HFFc6 (cell line): ENCODE measurements around the gene CENPA. TPM values are rescaled to one million over a fixed set of nuclear protein-coding genes. Genes with fewer than 3 reads are reported as not detected.
"Not testable (repeated sequence)": the region's sequence is repeated elsewhere in the genome, so short reads cannot be mapped to it uniquely, and the experiment has no call there.

Experiments used
- DNase-seq: peaks from one replicate; pipeline ENCODE4 v3.0.0-alpha.2; 2018
- H3K27ac Mint-ChIP-seq: 2 replicates; pipeline ENCODE4 v1.8.0; 2020; ENCODE audit warnings: mild to moderate bottlenecking, mixed read lengths
- H3K27me3 Mint-ChIP-seq: 2 replicates; pipeline ENCODE4 v1.8.0; 2021; ENCODE audit warnings: mild to moderate bottlenecking, moderate library complexity, mixed read lengths; ENCODE audit not compliant: insufficient read depth
- H3K36me3 Mint-ChIP-seq: 2 replicates; pipeline ENCODE4 v1.8.0; 2021; ENCODE audit warnings: low read depth, mixed read lengths
- H3K4me1 Mint-ChIP-seq: 2 replicates; pipeline ENCODE4 v1.8.0; 2020; ENCODE audit warnings: low read depth, mixed read lengths
- H3K4me3 Mint-ChIP-seq: 2 replicates; pipeline ENCODE4 v1.8.0; 2020; ENCODE audit warnings: mild to moderate bottlenecking, moderate library complexity, mixed read lengths
- H3K9me3 Mint-ChIP-seq: 2 replicates; pipeline ENCODE4 v1.8.0; 2020; ENCODE audit warnings: mild to moderate bottlenecking, mixed read lengths
- CTCF ChIP-seq: fragments of 200-600 bp; sonication (generic); IDR thresholded peaks from 2 replicates; pipeline ENCODE4 v1.5.0; 2021; ENCODE audit warnings: antibody characterized with exemption, mild to moderate bottlenecking
- total RNA-seq, 6 experiments: library from RNA; stranded (reverse); fragmentation: NEBNext Ultra II Directional; extraction: Animal tissue kit (Norgen Biotek cat#: 25700); gene quantifications; 2 replicates in 1 of 6; 3 replicates in 5 of 6; pipeline ENCODE4 v1.2.3, GENCODE V29; 2021

The CENPA gene
- total RNA-seq, 6 experiments from 2014 or later, result 8.7 to 20.4 (median 17.5) TPM

- Mint-ChIP-seq H3K27me3 (peaks cover 27% of the 10 kb centered on the region), H3K27ac (no peak overlapping the region), H3K4me1 (no peaks in the 10 kb centered on the region), H3K9me3 (peaks cover 4% of the 10 kb centered on the region; the same call in 1 of the 2 replicates), H3K4me3 (no peak overlapping the region), H3K36me3 (no peaks in the 10 kb centered on the region)
- TF ChIP-seq CTCF, result no peak
- no peak for DNase-seq
Observed at GRCh38 chr2:26811791-26812694, 26.2 kb downstream of the CENPA start.

GRCh38 chr2:26812731-26813130 lies 26.9 kb downstream of the CENPA start:
- Mint-ChIP-seq H3K4me1 (no peaks in the 10 kb centered on the region), H3K4me3 (no peak overlapping the region), H3K27ac (no peak overlapping the region), H3K9me3 (peaks cover 4% of the 10 kb centered on the region; the same call in 1 of the 2 replicates), H3K36me3 (no peaks in the 10 kb centered on the region), H3K27me3 (peaks cover 33% of the 10 kb centered on the region)
- DNase-seq, result no peak
- TF ChIP-seq CTCF, result no peak

- H3K27ac Mint-ChIP-seq, H3K9me3 Mint-ChIP-seq, H3K4me1 Mint-ChIP-seq, DNase-seq, H3K4me3 Mint-ChIP-seq, H3K36me3 Mint-ChIP-seq: not testable (repeated sequence)
- peaks cover 35% of the 10 kb centered on the region for H3K27me3 Mint-ChIP-seq
Observed at GRCh38 chr2:26814072-26814765, 28.4 kb downstream of the CENPA start.

GRCh38 chr2:26816893-26817292 lies 31.0 kb downstream of the CENPA start:
- Mint-ChIP-seq H3K4me3 (no peak overlapping the region), H3K9me3 (peaks cover 4% of the 10 kb centered on the region; the same call in 1 of the 2 replicates), H3K36me3 (no peaks in the 10 kb centered on the region), H3K27ac (no peak overlapping the region), H3K27me3 (peaks cover 24% of the 10 kb centered on the region), H3K4me1 (no peaks in the 10 kb centered on the region)
- TF ChIP-seq CTCF, result no peak
- DNase-seq, result no peak

- peaks cover 22% of the 10 kb centered on the region for H3K27me3 Mint-ChIP-seq
- H3K36me3 Mint-ChIP-seq, result no peaks in the 10 kb centered on the region
- TF ChIP-seq CTCF, result no peak
- DNase-seq, result no peak
- no peaks in the 10 kb centered on the region for H3K4me1 Mint-ChIP-seq
- peaks cover 4% of the 10 kb centered on the region; the same call in 1 of the 2 replicates for H3K9me3 Mint-ChIP-seq
- H3K27ac Mint-ChIP-seq, result no peak overlapping the region
- H3K4me3 Mint-ChIP-seq, result no peak overlapping the region
Observed at GRCh38 chr2:26818255-26818654, 32.4 kb downstream of the CENPA start.

GRCh38 chr2:26818972-26819371 lies 33.1 kb downstream of the CENPA start:
- Mint-ChIP-seq H3K27ac (no peak overlapping the region), H3K27me3 (peaks cover 19% of the 10 kb centered on the region)
- TF ChIP-seq CTCF, result no peak

More at GRCh38 chr2:26818972-26819371, 33.1 kb downstream of the CENPA start:
- no peak for DNase-seq
- Mint-ChIP-seq H3K4me1 (no peaks in the 10 kb centered on the region), H3K36me3 (no peaks in the 10 kb centered on the region), H3K4me3 (no peak overlapping the region), H3K9me3 (peaks cover 4% of the 10 kb centered on the region; the same call in 1 of the 2 replicates)
